ENCODE data around the gene ROS1.

DNA sequence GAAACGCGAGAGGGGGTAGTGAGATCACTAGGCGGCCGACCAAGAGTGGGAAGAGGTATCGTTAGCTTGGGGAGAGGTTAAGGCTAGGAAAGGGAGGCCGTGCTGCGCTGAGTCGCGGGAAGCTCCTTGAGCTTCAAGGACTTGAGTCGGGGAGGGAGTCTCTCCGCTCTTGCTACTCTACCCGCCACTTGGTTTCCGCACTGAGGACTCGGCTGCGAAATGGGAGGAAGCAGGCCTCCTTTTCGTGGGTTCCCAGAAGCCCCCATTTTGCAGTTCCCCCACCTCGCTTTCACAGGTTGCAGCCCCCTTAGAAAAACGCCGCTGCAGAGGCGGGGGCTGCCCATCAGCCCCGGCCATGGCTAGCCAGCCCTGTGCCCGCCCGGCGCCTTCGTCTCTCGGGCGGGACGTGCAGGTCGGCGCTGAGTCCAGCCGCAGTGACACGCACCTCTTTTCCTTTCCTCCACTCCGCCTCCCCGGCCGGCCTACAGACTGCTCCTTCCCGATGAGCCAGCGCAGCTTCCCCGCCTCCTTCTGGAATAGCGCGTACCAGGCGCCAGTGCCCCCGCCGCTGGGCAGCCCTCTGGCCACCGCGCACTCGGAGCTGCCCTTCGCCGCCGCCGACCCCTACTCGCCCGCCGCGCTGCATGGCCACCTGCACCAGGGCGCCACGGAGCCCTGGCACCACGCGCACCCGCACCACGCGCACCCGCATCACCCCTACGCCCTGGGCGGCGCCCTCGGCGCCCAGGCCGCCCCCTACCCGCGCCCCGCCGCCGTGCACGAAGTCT lies 155.5 kb downstream of the ROS1 start:
- TF ChIP-seq, protein P1, sequence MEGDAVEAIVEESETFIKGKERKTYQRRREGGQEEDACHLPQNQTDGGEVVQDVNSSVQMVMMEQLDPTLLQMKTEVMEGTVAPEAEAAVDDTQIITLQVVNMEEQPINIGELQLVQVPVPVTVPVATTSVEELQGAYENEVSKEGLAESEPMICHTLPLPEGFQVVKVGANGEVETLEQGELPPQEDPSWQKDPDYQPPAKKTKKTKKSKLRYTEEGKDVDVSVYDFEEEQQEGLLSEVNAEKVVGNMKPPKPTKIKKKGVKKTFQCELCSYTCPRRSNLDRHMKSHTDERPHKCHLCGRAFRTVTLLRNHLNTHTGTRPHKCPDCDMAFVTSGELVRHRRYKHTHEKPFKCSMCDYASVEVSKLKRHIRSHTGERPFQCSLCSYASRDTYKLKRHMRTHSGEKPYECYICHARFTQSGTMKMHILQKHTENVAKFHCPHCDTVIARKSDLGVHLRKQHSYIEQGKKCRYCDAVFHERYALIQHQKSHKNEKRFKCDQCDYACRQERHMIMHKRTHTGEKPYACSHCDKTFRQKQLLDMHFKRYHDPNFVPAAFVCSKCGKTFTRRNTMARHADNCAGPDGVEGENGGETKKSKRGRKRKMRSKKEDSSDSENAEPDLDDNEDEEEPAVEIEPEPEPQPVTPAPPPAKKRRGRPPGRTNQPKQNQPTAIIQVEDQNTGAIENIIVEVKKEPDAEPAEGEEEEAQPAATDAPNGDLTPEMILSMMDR (IDR thresholded peaks at IDR 0.05; ENCODE audit: low read depth, low read length), result no peak
- TF ChIP-seq POLR2A (IDR thresholded peaks at IDR 0.05; ENCODE audit: extremely low read depth, insufficient read length), result no peak
- TF ChIP-seq, protein P2, sequence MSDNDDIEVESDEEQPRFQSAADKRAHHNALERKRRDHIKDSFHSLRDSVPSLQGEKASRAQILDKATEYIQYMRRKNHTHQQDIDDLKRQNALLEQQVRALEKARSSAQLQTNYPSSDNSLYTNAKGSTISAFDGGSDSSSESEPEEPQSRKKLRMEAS (IDR thresholded peaks at IDR 0.05; ENCODE audit: low read depth, low read length), result no peak

All from NB4 (cell line).